ENCODE results near the gene KPNA1.

The KPNA1 gene

GRCh38 chr3:122415104-122415744 lies 99.5 kb downstream of the KPNA1 start:
- peak overlapping the region; percentile 76 for H3K9ac ChIP-seq
- 0 out of 2 replicates have a peak, but pooled peaks cover 8% of the 10 kb centered on the region for H3K79me2 ChIP-seq (ENCODE audit: insufficient read depth, low read depth)

GRCh38 chr3:122414391-122414790 lies 100.3 kb downstream of the KPNA1 start:
- Histone ChIP-seq H3K9ac (peak overlapping the region; percentile 76), H3K4me3 (IDR thresholded peaks at IDR 0.05; ENCODE audit: insufficient read depth, low read depth, low read length) (no peak overlapping the region), H3K27ac (peak overlapping the region; percentile 96), H3K36me3 (ENCODE audit: insufficient read depth) (no peaks in the 10 kb centered on the region), H2AFZ (ENCODE audit: low read depth) (no peak overlapping the region), H3K4me1 (ENCODE audit: low read depth, poor library complexity, severe bottlenecking) (peaks cover 24% of the 10 kb centered on the region), H4K20me1 (ENCODE audit: insufficient read depth) (no peaks in the 10 kb centered on the region), H3K4me2 (peak overlapping the region; percentile 88), H3K27me3 (ENCODE audit: insufficient read depth, low read depth) (no peaks in the 10 kb centered on the region), H3K79me2 (ENCODE audit: insufficient read depth, low read depth) (0 out of 2 replicates have a peak, but pooled peaks cover 8% of the 10 kb centered on the region)
- TF ChIP-seq, protein P1, sequence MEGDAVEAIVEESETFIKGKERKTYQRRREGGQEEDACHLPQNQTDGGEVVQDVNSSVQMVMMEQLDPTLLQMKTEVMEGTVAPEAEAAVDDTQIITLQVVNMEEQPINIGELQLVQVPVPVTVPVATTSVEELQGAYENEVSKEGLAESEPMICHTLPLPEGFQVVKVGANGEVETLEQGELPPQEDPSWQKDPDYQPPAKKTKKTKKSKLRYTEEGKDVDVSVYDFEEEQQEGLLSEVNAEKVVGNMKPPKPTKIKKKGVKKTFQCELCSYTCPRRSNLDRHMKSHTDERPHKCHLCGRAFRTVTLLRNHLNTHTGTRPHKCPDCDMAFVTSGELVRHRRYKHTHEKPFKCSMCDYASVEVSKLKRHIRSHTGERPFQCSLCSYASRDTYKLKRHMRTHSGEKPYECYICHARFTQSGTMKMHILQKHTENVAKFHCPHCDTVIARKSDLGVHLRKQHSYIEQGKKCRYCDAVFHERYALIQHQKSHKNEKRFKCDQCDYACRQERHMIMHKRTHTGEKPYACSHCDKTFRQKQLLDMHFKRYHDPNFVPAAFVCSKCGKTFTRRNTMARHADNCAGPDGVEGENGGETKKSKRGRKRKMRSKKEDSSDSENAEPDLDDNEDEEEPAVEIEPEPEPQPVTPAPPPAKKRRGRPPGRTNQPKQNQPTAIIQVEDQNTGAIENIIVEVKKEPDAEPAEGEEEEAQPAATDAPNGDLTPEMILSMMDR (conservative IDR thresholded peaks at IDR 0.05; ENCODE audit: low read depth, low read length): no peak

More at GRCh38 chr3:122415104-122415744, 99.5 kb downstream of the KPNA1 start:
- H3K4me1 ChIP-seq (ENCODE audit: low read depth, poor library complexity, severe bottlenecking): peaks cover 24% of the 10 kb centered on the region
- no peaks in the 10 kb centered on the region for H3K36me3 ChIP-seq (ENCODE audit: insufficient read depth)
- TF ChIP-seq, protein P1 (conservative IDR thresholded peaks at IDR 0.05; ENCODE audit: low read depth, low read length): no peak
- H3K4me2 ChIP-seq: peak overlapping the region; percentile 88
- peak overlapping the region; percentile 27 for H3K4me3 ChIP-seq (IDR thresholded peaks at IDR 0.05; ENCODE audit: insufficient read depth, low read depth, low read length)
- no peaks in the 10 kb centered on the region for H3K27me3 ChIP-seq (ENCODE audit: insufficient read depth, low read depth)
- no peaks in the 10 kb centered on the region for H4K20me1 ChIP-seq (ENCODE audit: insufficient read depth)
- peak overlapping the region; percentile 96 for H3K27ac ChIP-seq
- H2AFZ ChIP-seq (ENCODE audit: low read depth): peak overlapping the region; percentile 65

- no peaks in the 10 kb centered on the region for H4K20me1 ChIP-seq (ENCODE audit: insufficient read depth)
- H3K27ac ChIP-seq: no peak overlapping the region
- H3K9ac ChIP-seq: no peak overlapping the region
- TF ChIP-seq, protein P1 (conservative IDR thresholded peaks at IDR 0.05; ENCODE audit: low read depth, low read length): no peak
- H3K4me3 ChIP-seq (IDR thresholded peaks at IDR 0.05; ENCODE audit: insufficient read depth, low read depth, low read length): no peak overlapping the region
- peaks cover 15% of the 10 kb centered on the region for H3K4me1 ChIP-seq (ENCODE audit: low read depth, poor library complexity, severe bottlenecking)
- H3K27me3 ChIP-seq (ENCODE audit: insufficient read depth, low read depth): no peaks in the 10 kb centered on the region
- H3K79me2 ChIP-seq (ENCODE audit: insufficient read depth, low read depth): no peaks in the 10 kb centered on the region
- H3K36me3 ChIP-seq (ENCODE audit: insufficient read depth): no peaks in the 10 kb centered on the region
- H3K4me2 ChIP-seq: no peak overlapping the region
- no peak overlapping the region for H2AFZ ChIP-seq (ENCODE audit: low read depth)
Measured at GRCh38 chr3:122410639-122411038, 104.1 kb downstream of the KPNA1 start.

DNA sequence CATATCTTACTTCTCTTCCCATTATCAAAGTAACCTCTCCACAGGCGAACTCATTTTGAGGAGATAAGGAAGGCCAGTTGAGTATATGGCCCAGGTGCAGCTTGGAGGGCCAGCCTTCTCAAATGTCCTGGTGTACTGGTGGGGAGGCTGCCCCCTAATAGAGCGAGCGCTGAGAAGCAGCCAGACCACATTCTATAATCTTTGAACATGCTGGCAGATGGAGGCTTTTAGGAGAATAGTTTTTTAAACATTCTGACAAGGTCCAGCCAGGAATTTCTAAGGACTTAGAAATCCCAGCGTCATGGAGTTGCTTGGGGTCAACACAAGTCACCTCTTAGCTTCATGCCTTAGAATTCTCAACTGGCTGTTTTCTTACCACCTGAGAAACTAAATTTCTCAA lies 104.6 kb downstream of the KPNA1 start:
- no peaks in the 10 kb centered on the region for H3K79me2 ChIP-seq (ENCODE audit: insufficient read depth, low read depth)
- no peak overlapping the region for H3K9ac ChIP-seq
- no peak overlapping the region for H3K4me3 ChIP-seq (IDR thresholded peaks at IDR 0.05; ENCODE audit: insufficient read depth, low read depth, low read length)
- no peaks in the 10 kb centered on the region for H4K20me1 ChIP-seq (ENCODE audit: insufficient read depth)
- no peak overlapping the region for H2AFZ ChIP-seq (ENCODE audit: low read depth)
- no peak overlapping the region for H3K27ac ChIP-seq
- H3K36me3 ChIP-seq (ENCODE audit: insufficient read depth): no peaks in the 10 kb centered on the region
- H3K27me3 ChIP-seq (ENCODE audit: insufficient read depth, low read depth): no peaks in the 10 kb centered on the region
- H3K4me1 ChIP-seq (ENCODE audit: low read depth, poor library complexity, severe bottlenecking): peaks cover 15% of the 10 kb centered on the region
- TF ChIP-seq, protein P1 (conservative IDR thresholded peaks at IDR 0.05; ENCODE audit: low read depth, low read length): no peak
- H3K4me2 ChIP-seq: no peak overlapping the region
